Smooth muscle cell (in vitro differentiated cells): Measurements from ENCODE around the gene TMEM30A. TPM values are rescaled to one million over a fixed set of nuclear protein-coding genes. Genes with fewer than 3 reads are reported as not detected.

Experiments
- DNase-seq: peaks from one replicate; lab custom pipeline; 2025; ENCODE audit not compliant: unreplicated experiment; lab: John Stamatoyannopoulos, UW
- H2AFZ ChIP-seq: fragments of 200-600 bp; sonication (generic); 2 replicates; pipeline ENCODE4 v1.6.0; 2016; ENCODE audit warnings: antibody characterized with exemption, low read depth, mild to moderate bottlenecking
- H3F3A ChIP-seq: fragments of 200-600 bp; sonication (generic); 2 replicates; pipeline ENCODE4 v1.6.0; 2017; ENCODE audit warnings: antibody characterized with exemption, low read depth
- H3K27ac ChIP-seq: fragments of 200-600 bp; sonication (generic); 2 replicates; pipeline ENCODE4 v1.5.1; 2016; ENCODE audit warnings: low read depth, mild to moderate bottlenecking
- H3K27me3 ChIP-seq: fragments of 200-600 bp; sonication (generic); 2 replicates; pipeline ENCODE4 v1.6.1; 2016; ENCODE audit warnings: low read depth, mild to moderate bottlenecking
- H3K36me3 ChIP-seq: fragments of 200-600 bp; sonication (generic); 2 replicates; pipeline ENCODE4 v1.5.1; 2016; ENCODE audit warnings: low read depth
- H3K4me1 ChIP-seq: fragments of 200-600 bp; sonication (generic); 2 replicates; pipeline ENCODE4 v1.5.1; 2016; ENCODE audit warnings: low read depth
- H3K4me2 ChIP-seq: fragments of 200-600 bp; sonication (generic); 2 replicates; pipeline ENCODE4 v1.6.0; 2016; ENCODE audit warnings: mild to moderate bottlenecking
- H3K4me3 ChIP-seq: fragments of 200-600 bp; sonication (generic); 2 replicates; pipeline ENCODE4 v1.5.1; 2016; ENCODE audit warnings: mild to moderate bottlenecking
- H3K79me2 ChIP-seq: fragments of 200-600 bp; sonication (generic); 2 replicates; pipeline ENCODE4 v1.6.0; 2016; ENCODE audit warnings: low read depth, mild to moderate bottlenecking
- H3K9ac ChIP-seq: fragments of 200-600 bp; sonication (generic); 2 replicates; pipeline ENCODE4 v1.6.0; 2016; ENCODE audit warnings: low read depth
- H3K9me3 ChIP-seq: fragments of 200-600 bp; sonication (generic); replicated peaks from 2 replicates; pipeline ENCODE4 v1.5.1; 2016; ENCODE audit warnings: low read depth
- H4K20me1 ChIP-seq: fragments of 200-600 bp; sonication (generic); 2 replicates; pipeline ENCODE4 v1.6.0; 2016; ENCODE audit warnings: low read depth
- WGBS: methylation state at CpG from one replicate; pipeline ENCODE4 v1.1.7; 2016; ENCODE audit warnings: low lambda C conversion rate; 5-methylcytosine and 5-hydroxymethylcytosine counted together
- polyA plus RNA-seq: library from polyadenylated mRNA; unstranded; fragments of >200 nt; fragmentation: Nextera tagmentation; extraction: Ambion mirVana; gene quantifications from 2 replicates; pipeline ENCODE4 v1.2.1, GENCODE V29; 2016
- total RNA-seq: library from RNA; depleted of rRNA; stranded (reverse); fragments of >200 nt; gene quantifications from 2 replicates; pipeline ENCODE4 v1.2.3, GENCODE V29; 2014
- TF ChIP-seq, protein P1 (sequence below): fragments of 200-600 bp; sonication (generic); IDR thresholded peaks from 2 replicates; pipeline ENCODE4 v1.5.1; 2017; ENCODE audit warnings: borderline replicate concordance, mild to moderate bottlenecking, antibody characterized with exemption; ENCODE audit not compliant: insufficient read depth, poor library complexity, severe bottlenecking

Gene TMEM30A
- total and polyA plus RNA-seq, 2 experiments from 2014 or later, result 110 to 230 TPM

DNA sequence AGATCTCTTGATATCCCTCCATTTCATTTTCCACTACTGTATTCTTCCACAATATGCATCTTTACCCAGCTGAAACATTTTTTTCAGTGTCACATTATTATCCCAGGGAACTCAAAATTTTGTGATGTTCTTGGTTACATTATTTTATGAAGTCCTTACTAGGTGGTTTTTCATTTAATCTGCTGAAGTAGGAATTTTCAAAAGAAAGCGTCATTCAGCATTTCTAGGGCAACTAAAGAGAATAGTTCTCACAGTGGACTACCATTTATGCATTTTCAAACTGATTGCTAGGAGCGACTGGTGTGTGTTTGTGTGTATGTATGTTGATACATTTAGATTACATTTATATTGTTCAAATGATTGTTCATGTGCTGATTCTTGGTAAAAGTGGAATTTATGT is 2.4 kb upstream of the TMEM30A start:
- Histone ChIP-seq H3K9me3 (no peaks in the 10 kb centered on the region), H3F3A (no peaks in the 10 kb centered on the region), H3K4me2 (no peak overlapping the region), H3K27ac (peak overlapping the region; percentile 64), H3K36me3 (no peaks in the 10 kb centered on the region), H2AFZ (no peak overlapping the region), H3K9ac (no peak overlapping the region), H3K79me2 (peaks cover 40% of the 10 kb centered on the region), H3K4me3 (no peak overlapping the region), H4K20me1 (peaks cover 21% of the 10 kb centered on the region), H3K4me1 (peaks cover 19% of the 10 kb centered on the region), H3K27me3 (no peaks in the 10 kb centered on the region)
- WGBS, result 94% methylated on average over 2 of the region's 2 CpGs
- DNase-seq, result no peak
- TF ChIP-seq, protein P1, sequence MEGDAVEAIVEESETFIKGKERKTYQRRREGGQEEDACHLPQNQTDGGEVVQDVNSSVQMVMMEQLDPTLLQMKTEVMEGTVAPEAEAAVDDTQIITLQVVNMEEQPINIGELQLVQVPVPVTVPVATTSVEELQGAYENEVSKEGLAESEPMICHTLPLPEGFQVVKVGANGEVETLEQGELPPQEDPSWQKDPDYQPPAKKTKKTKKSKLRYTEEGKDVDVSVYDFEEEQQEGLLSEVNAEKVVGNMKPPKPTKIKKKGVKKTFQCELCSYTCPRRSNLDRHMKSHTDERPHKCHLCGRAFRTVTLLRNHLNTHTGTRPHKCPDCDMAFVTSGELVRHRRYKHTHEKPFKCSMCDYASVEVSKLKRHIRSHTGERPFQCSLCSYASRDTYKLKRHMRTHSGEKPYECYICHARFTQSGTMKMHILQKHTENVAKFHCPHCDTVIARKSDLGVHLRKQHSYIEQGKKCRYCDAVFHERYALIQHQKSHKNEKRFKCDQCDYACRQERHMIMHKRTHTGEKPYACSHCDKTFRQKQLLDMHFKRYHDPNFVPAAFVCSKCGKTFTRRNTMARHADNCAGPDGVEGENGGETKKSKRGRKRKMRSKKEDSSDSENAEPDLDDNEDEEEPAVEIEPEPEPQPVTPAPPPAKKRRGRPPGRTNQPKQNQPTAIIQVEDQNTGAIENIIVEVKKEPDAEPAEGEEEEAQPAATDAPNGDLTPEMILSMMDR, result no peak

DNA sequence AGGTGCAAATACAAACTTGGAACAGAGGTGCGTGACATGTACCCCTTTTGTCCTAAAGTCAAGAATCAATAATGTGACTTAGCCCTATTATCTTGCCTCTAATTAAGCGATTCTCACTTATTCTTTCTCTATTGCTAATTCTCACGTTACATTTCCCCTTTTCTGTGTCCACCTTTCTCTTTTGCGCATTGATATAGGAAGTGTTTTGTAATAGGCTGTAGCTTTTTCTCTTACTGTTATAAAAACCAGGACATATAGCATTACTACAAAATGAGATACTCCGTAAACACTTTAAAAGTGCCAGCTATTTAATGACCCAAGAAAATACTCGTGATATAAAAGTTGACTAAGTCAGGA is 669 bp upstream of the TMEM30A start:
- TF ChIP-seq, protein P1, result no peak
- peak overlapping the region; percentile 88 for H2AFZ ChIP-seq
- H3K9me3 ChIP-seq, result no peaks in the 10 kb centered on the region
- H3K4me3 ChIP-seq, result peak overlapping the region; percentile 90
- no peak for DNase-seq
- H3K27me3 ChIP-seq, result no peaks in the 10 kb centered on the region
- H3K79me2 ChIP-seq, result peaks cover 57% of the 10 kb centered on the region
- H3K9ac ChIP-seq, result peak overlapping the region; percentile 84
- no peaks in the 10 kb centered on the region for H3K36me3 ChIP-seq
- H3K4me2 ChIP-seq, result peak overlapping the region; percentile 98
- H4K20me1 ChIP-seq, result peaks cover 36% of the 10 kb centered on the region
- peak overlapping the region; percentile 77 for H3K27ac ChIP-seq
- peaks cover 36% of the 10 kb centered on the region for H3K4me1 ChIP-seq
- H3F3A ChIP-seq, result no peaks in the 10 kb centered on the region
- 6% methylated on average over 6 of the region's 6 CpGs for WGBS

DNA sequence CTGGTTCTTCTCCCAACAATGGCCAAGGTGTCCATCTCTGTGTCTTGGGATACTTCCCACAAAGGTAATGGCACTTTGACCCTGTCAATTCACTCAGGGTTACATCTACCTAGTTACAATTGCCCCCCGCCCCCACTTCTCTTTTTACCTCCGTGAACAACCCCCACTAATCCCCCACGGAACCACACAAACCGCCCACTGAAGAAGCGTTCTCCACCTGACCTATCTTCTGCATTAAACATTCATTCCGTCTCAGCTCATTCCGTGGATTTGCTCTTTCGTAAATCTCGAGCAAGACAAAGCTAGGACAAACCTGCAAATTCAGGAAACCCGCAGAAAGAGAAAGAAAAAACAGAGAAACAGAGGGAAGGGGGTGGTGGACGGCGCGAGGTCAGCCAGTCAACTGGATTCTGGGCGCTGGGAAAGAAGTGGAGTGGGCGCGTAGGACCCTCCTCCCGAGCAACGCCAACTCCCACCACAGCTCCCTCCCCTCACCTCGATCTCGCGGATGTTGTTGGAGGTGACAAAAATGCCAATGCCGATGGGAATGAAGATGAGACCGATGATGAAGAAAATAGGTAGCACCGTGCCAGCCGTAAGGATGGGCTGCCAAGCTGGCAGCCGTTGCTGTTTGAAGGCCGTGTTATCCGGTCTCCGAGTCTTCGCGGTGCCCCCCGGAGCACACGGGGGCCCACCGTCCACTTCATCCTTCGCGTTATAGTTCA is 523 bp downstream of the TMEM30A start:
- peak overlapping the region; percentile 81 for H2AFZ ChIP-seq
- peaks cover 48% of the 10 kb centered on the region for H3K4me1 ChIP-seq
- H3K27me3 ChIP-seq, result no peaks in the 10 kb centered on the region
- H3K9ac ChIP-seq, result peak overlapping the region; percentile 93
- no peaks in the 10 kb centered on the region for H3K36me3 ChIP-seq
- peak overlapping the region; percentile 83 for H3K27ac ChIP-seq
- H3F3A ChIP-seq, result no peaks in the 10 kb centered on the region
- under 1% methylated on average over 36 of the region's 36 CpGs for WGBS
- H3K4me2 ChIP-seq, result peak overlapping the region; percentile 93
- H3K9me3 ChIP-seq, result no peaks in the 10 kb centered on the region
- peak overlapping the region; percentile 90 for H3K4me3 ChIP-seq
- H4K20me1 ChIP-seq, result peaks cover 48% of the 10 kb centered on the region
- TF ChIP-seq, protein P1, result no peak
- peaks cover 69% of the 10 kb centered on the region for H3K79me2 ChIP-seq
- DNase-seq, result no peak

DNA sequence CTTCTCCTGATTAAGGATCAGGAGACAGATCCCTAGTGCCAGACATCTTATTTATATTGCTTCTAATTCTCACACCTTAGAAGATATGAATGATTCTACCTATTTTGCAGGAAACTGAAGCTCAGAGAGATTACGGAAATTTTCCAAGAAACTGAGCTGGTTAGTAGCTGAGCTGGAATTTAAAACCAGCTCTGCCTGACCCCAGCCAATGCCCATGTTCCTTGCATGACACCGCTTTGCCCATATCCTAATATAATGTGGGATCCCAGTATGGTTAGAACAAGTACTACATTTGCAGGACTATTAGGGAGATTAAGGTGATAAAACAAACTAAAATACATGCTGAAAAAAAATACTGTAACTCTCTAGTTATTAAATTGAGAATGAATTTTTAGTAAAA is 1.9 kb downstream of the TMEM30A start:
- Histone ChIP-seq H3K36me3 (no peaks in the 10 kb centered on the region), H3K4me1 (peaks cover 54% of the 10 kb centered on the region), H3K27ac (peak overlapping the region; percentile 83), H3K4me3 (peak overlapping the region; percentile 90), H3K27me3 (no peaks in the 10 kb centered on the region), H3F3A (no peaks in the 10 kb centered on the region), H3K9ac (peak overlapping the region; percentile 93), H3K9me3 (no peaks in the 10 kb centered on the region), H3K79me2 (peaks cover 82% of the 10 kb centered on the region), H3K4me2 (peak overlapping the region; percentile 93), H2AFZ (no peak overlapping the region), H4K20me1 (peaks cover 57% of the 10 kb centered on the region)
- WGBS, result 6% methylated on average over 2 of the region's 2 CpGs
- TF ChIP-seq, protein P1, result no peak
- DNase-seq, result no peak
